Calu3 (cell line): ENCODE measurements around the gene LAG3. TPM values are rescaled to one million over a fixed set of nuclear protein-coding genes. Genes with fewer than 3 reads are reported as not detected.

Source experiments
- BruUV-seq: library from RNA; stranded (reverse); fragments of 400-500 nt; replicated peaks from 2 replicates; lab custom pipeline; 2021; lab: Mats Ljungman, UMichigan
- CTCF ChIA-PET: fragments of 300-600 bp; sonication (Branson Sonifier 250); formaldehyde crosslinking; loops from one replicate; lab custom pipeline; 2022; ENCODE audit warnings: antibody characterized with exemption; lab: Charles Lee
- DNase-seq: peaks from one replicate; pipeline ENCODE4 v3.0.0; 2022
- H3K27ac Mint-ChIP-seq: one replicate; pipeline ENCODE4 v1.8.0; 2022; ENCODE audit warnings: mixed read lengths; ENCODE audit not compliant: unreplicated experiment
- H3K27me3 Mint-ChIP-seq: one replicate; pipeline ENCODE4 v1.8.0; 2022; ENCODE audit warnings: mixed read lengths; ENCODE audit not compliant: unreplicated experiment
- H3K36me3 Mint-ChIP-seq: one replicate; pipeline ENCODE4 v1.8.0; 2022; ENCODE audit warnings: mild to moderate bottlenecking, moderate library complexity, mixed read lengths; ENCODE audit not compliant: insufficient read depth, unreplicated experiment
- H3K4me1 Mint-ChIP-seq: one replicate; pipeline ENCODE4 v1.8.0; 2022; ENCODE audit warnings: mild to moderate bottlenecking, low read depth, mixed read lengths; ENCODE audit not compliant: unreplicated experiment
- H3K4me3 Mint-ChIP-seq: one replicate; pipeline ENCODE4 v1.8.0; 2022; ENCODE audit warnings: mild to moderate bottlenecking, low read depth, moderate library complexity, mixed read lengths; ENCODE audit not compliant: unreplicated experiment
- H3K9me3 Mint-ChIP-seq: one replicate; pipeline ENCODE4 v1.8.0; 2022; ENCODE audit warnings: low read depth, mixed read lengths; ENCODE audit not compliant: unreplicated experiment
- intact Hi-C: fragments of 100-400 bp; cut with micrococcal nuclease; formaldehyde crosslinking; loops from one replicate; pipeline ENCODE4 v1.10.0; 2022; ENCODE audit not compliant: unreplicated experiment
- total RNA-seq: library from RNA; stranded (reverse); gene quantifications from 2 replicates; pipeline ENCODE4 v1.2.3, GENCODE V29; 2022
- TF ChIP-seq, protein P1 (sequence below): fragments of 200-600 bp; IDR thresholded peaks from one replicate; pipeline ENCODE4 v1.8.0; 2022; ENCODE audit warnings: antibody characterized with exemption; ENCODE audit not compliant: unreplicated experiment

LAG3 gene
- total RNA-seq, 1 experiment from 2014 or later = not detected

- intact Hi-C loops = no loop called here
- BruUV-seq = no TSS peak
- TF ChIP-seq, protein P1, sequence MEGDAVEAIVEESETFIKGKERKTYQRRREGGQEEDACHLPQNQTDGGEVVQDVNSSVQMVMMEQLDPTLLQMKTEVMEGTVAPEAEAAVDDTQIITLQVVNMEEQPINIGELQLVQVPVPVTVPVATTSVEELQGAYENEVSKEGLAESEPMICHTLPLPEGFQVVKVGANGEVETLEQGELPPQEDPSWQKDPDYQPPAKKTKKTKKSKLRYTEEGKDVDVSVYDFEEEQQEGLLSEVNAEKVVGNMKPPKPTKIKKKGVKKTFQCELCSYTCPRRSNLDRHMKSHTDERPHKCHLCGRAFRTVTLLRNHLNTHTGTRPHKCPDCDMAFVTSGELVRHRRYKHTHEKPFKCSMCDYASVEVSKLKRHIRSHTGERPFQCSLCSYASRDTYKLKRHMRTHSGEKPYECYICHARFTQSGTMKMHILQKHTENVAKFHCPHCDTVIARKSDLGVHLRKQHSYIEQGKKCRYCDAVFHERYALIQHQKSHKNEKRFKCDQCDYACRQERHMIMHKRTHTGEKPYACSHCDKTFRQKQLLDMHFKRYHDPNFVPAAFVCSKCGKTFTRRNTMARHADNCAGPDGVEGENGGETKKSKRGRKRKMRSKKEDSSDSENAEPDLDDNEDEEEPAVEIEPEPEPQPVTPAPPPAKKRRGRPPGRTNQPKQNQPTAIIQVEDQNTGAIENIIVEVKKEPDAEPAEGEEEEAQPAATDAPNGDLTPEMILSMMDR = no peak
- peak; percentile 67 for DNase-seq
- peaks cover 2% of the 10 kb centered on the region for H3K9me3 Mint-ChIP-seq
- CTCF ChIA-PET = interaction anchor here (0.5 to 2.5 kb wide), 10 partner anchors 13 to 158 kb away, joined by 3 to 24 read pairs (median 4); partner anchors contain the start of genes COPS7A, MLF2, P3H3 and USP5
- peaks cover 50% of the 10 kb centered on the region for H3K36me3 Mint-ChIP-seq
- peaks cover 40% of the 10 kb centered on the region for H3K4me1 Mint-ChIP-seq
- H3K27ac Mint-ChIP-seq = peak within 1 kb of the TSS; percentile 80
- H3K27me3 Mint-ChIP-seq = peaks cover 29% of the 10 kb centered on the region
- H3K4me3 Mint-ChIP-seq = peak within 1 kb of the TSS; percentile 81
Observed at GRCh38 chr12:6765634-6766581, 6.4 kb upstream of the LAG3 start, which contains the start of gene PTMS. Gene PTMS, plus strand, starts transcription at chr12:6766363. Its CDS starts 343 bp downstream, at chr12:6766706.

DNA sequence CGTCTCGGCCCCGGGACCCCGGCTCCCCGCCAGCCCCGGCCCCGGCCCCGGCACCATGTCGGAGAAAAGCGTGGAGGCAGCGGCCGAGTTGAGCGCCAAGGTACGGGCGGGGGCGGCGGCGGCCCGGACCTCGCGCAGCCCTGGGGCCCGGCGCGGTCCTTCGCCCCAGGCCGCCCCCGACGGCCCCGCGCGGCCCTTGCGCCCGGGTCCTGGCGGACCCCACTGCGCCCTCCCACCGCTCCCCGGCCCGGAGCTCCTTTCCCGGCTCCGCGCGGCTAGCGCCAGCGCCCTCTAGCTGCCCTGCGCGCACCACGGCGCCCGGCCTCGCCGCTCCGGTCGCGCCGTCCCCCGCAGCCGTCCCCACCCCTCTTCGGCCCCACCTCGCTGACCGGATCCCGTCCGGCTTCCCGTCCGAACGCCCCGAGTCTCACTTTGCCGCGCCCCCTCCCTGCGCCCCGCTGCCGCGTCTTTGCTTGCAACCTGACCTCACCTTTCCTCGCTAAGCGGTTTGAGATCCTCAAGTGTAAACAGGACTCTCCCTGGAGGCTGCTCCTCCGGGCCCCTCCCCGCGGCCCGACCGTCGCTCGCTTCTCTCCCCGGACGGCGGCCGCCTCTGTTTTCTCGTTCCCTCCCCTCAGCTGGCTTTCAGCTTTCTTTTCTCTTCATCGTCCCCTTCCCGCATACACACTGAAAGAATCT, 5.5 kb upstream of the LAG3 start:
- Mint-ChIP-seq H3K27ac (peak overlapping the region; percentile 80), H3K27me3 (peaks cover 34% of the 10 kb centered on the region), H3K9me3 (peaks cover 2% of the 10 kb centered on the region), H3K4me3 (peak overlapping the region; percentile 81), H3K4me1 (peaks cover 40% of the 10 kb centered on the region), H3K36me3 (peaks cover 50% of the 10 kb centered on the region)
- CTCF ChIA-PET = interaction anchor here (0.5 to 2.5 kb wide), 12 partner anchors 11 to 355 kb away, joined by 3 to 24 read pairs (median 4); partner anchors contain the start of genes COPS7A, MLF2, P3H3 and ZNF384
- DNase-seq = peak; percentile 87
- TF ChIP-seq, protein P1 = peak; percentile 61
- intact Hi-C loops = no loop called here
- BruUV-seq = no TSS peak

DNA sequence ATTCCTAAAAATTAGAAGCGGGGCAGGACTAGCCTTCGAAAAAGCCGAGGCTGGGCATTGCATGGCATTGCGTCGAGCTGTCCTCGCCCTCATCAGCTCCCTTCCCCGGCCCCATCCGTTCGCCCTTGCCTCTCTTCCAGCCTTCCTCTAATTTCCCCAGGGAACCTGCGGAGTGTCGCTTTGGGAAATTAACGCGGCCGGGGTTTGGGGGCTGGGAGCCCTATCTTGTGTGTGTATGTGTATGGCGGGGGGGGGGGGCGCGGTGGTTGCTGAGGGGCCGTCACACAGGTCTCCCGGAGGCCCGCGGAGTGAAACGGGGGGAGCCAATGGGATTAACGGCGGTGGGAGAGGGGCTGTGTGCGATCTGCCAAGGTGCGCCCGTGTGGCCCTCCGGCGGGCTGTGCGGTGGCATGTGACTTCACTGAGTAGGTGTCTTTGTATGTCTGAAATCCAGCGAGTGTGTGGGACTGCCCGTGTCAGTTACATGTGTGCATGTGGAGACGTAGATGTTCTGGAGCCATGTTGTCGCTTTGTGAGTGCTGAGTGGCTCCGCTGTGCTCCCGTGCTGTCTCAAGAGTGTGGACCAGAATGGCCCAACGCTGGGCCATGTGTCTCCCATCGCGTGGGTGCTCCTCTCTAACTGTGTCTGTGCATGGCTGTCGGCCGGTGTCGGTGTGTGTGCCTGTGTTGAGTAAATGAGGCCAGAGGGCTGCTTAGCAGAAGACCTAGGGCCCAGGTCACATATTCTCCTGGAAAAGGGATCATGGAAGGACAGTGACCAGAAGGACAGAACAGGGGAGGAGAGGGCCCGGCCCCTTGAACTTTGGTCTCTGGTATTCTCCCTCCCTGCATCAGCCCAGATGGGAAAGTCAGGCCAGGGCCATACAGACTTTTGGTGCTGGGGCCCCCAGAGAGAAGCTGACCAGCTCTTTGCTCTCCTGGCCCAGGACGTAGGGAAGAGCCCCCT, 4.7 kb upstream of the LAG3 start:
- Mint-ChIP-seq H3K9me3 (no peaks in the 10 kb centered on the region), H3K27ac (peak overlapping the region; percentile 80), H3K4me3 (peak overlapping the region; percentile 81), H3K27me3 (peaks cover 43% of the 10 kb centered on the region), H3K4me1 (peaks cover 33% of the 10 kb centered on the region), H3K36me3 (peaks cover 50% of the 10 kb centered on the region)
- no peak for DNase-seq
- TSS peak; percentile 57 for BruUV-seq
- intact Hi-C loops = loop anchor here (1.0 kb wide), 1 partner anchor 33 kb away; no protein-coding TSS in a partner anchor
- TF ChIP-seq, protein P1 = no peak
- CTCF ChIA-PET = interaction anchor here (0.6 to 2.5 kb wide), 9 partner anchors 10 to 356 kb away, joined by 3 to 24 read pairs (median 4); partner anchors contain the start of genes COPS7A, MLF2 and ZNF384
